H1 (cell line): Measurements from ENCODE around the gene PTH1R. TPM values are rescaled to one million over a fixed set of nuclear protein-coding genes. Genes with fewer than 3 reads are reported as not detected.
A peak's percentile ranks its signal among the peaks of the same experiment; 100 is the strongest.

Source experiments
- CTCF ChIA-PET: fragments of 300-600 bp; sonication (Branson Sonifier 250); formaldehyde crosslinking; loops from one replicate; lab custom pipeline; 2021; ENCODE audit not compliant: partially characterized antibody; lab: Charles Lee
- POLR2A ChIA-PET: fragments of 300-600 bp; sonication (Branson Sonifier 250); formaldehyde crosslinking; loops from one replicate; lab custom pipeline; 2021; ENCODE audit warnings: inconsistent platforms; ENCODE audit not compliant: partially characterized antibody; lab: Charles Lee
- DNase-seq, 2 experiments: peaks; one replicate each; pipeline versions ENCODE4 v3.0.0 to v3.0.0-alpha.2; 2010 to 2022; ENCODE audit warnings: low spot score in 2 of 2, low read depth in 1 of 2, mixed read lengths in 1 of 2
- FAIRE-seq: peaks from 2 replicates; lab custom pipeline; 2011; peaks lifted over from hg19 to GRCh38; lab: Jason Lieb, UNC
- H2AFZ ChIP-seq: 2 replicates; pipeline ENCODE4 v1.8.1; 2012; ENCODE audit warnings: low read length, inconsistent platforms
- H2AK5ac ChIP-seq: 2 replicates; pipeline ENCODE4 v1.6.1; 2013; ENCODE audit warnings: low read depth, low read length
- H2BK120ac ChIP-seq: replicated peaks from 2 replicates; pipeline ENCODE3; 2013; ENCODE audit warnings: low read depth, low read length, inconsistent platforms
- H2BK12ac ChIP-seq: 2 replicates; pipeline ENCODE4 v1.6.1; 2013; ENCODE audit warnings: low read depth, low read length
- H2BK15ac ChIP-seq: 2 replicates; pipeline ENCODE4 v1.6.1; 2013; ENCODE audit warnings: low read length
- H2BK20ac ChIP-seq: 2 replicates; pipeline ENCODE4 v1.6.1; 2013; ENCODE audit warnings: low read length
- H2BK5ac ChIP-seq: 2 replicates; pipeline ENCODE4 v1.6.1; 2013; ENCODE audit warnings: low read depth, low read length
- H3K14ac ChIP-seq: 2 replicates; pipeline ENCODE4 v1.6.1; 2013; ENCODE audit warnings: inconsistent platforms; ENCODE audit not compliant: insufficient read length
- H3K18ac ChIP-seq: 2 replicates; pipeline ENCODE4 v1.6.1; 2013; ENCODE audit warnings: low read length; ENCODE audit errors: extremely low read depth
- H3K23ac ChIP-seq: 2 replicates; pipeline ENCODE4 v1.6.1; 2013; ENCODE audit warnings: inconsistent platforms; ENCODE audit not compliant: insufficient read length
- H3K23me2 ChIP-seq: 2 replicates; pipeline ENCODE4 v1.6.1; 2013; ENCODE audit warnings: low read depth, low read length
- H3K27ac ChIP-seq: 2 replicates; pipeline ENCODE4 v1.6.1; 2011; ENCODE audit warnings: low read depth, low read length, inconsistent platforms
- H3K27me3 ChIP-seq, 4 experiments: replicated peaks in 1 of 4; 1 replicate in 1 of 4; 2 replicates in 3 of 4; pipeline versions ENCODE4 v1.6.1 to v1.8.1; 2011 to 2013; ENCODE audit warnings: low read length in 3 of 4, mild to moderate bottlenecking in 3 of 4, inconsistent platforms in 2 of 4, mixed read lengths in 2 of 4, moderate library complexity in 1 of 4; ENCODE audit not compliant: control insufficient read depth in 3 of 4, insufficient read depth in 3 of 4; ENCODE audit errors: extremely low read depth in 1 of 4
- H3K36me3 ChIP-seq, 4 experiments: 2 replicates each; pipeline versions ENCODE4 v1.6.1 to v1.8.1; 2011 to 2013; ENCODE audit warnings: mild to moderate bottlenecking in 4 of 4, low read length in 3 of 4, moderate library complexity in 2 of 4, control low read depth in 1 of 4, inconsistent platforms in 1 of 4; ENCODE audit not compliant: insufficient read depth in 4 of 4, control insufficient read depth in 2 of 4
- H3K4ac ChIP-seq: replicated peaks from 2 replicates; pipeline ENCODE3; 2013; ENCODE audit warnings: low read length, low read depth, mixed read lengths, inconsistent platforms; ENCODE audit not compliant: insufficient read length
- H3K4me1 ChIP-seq, 4 experiments: replicated peaks in 1 of 4; 1 replicate in 1 of 4; 2 replicates in 3 of 4; pipeline versions ENCODE4 v1.6.1 to v1.8.1; 2011 to 2013; ENCODE audit warnings: low read length in 3 of 4, inconsistent platforms in 2 of 4, mixed read lengths in 1 of 4; ENCODE audit not compliant: insufficient read depth in 4 of 4, control insufficient read depth in 3 of 4
- H3K4me2 ChIP-seq, 2 experiments: 2 replicates each; pipeline versions ENCODE4 v1.6.1 to v1.8.1; 2011 to 2013; ENCODE audit warnings: low read depth in 2 of 2, low read length in 2 of 2, control low read depth in 1 of 2, inconsistent platforms in 1 of 2, mild to moderate bottlenecking in 1 of 2; ENCODE audit not compliant: insufficient read depth in 1 of 2
- H3K4me3 ChIP-seq, 4 experiments: fragments of 200-600, 300-600 bp in 1 of 4; sonication (generic), shearing (Covaris generic), sonication (Bioruptor Twin) in 1 of 4; 2 replicates each; pipeline versions ENCODE4 v1.5.1 to v1.8.1; 2011 to 2016; ENCODE audit warnings: low read length in 4 of 4, low read depth in 3 of 4, control low read depth in 2 of 4, inconsistent platforms in 2 of 4, mild to moderate bottlenecking in 2 of 4, mixed read lengths in 1 of 4, moderate library complexity in 1 of 4; ENCODE audit not compliant: insufficient read depth in 2 of 4; ENCODE audit errors: extremely low read depth in 1 of 4
- H3K56ac ChIP-seq: replicated peaks from 2 replicates; pipeline ENCODE3; 2013; ENCODE audit warnings: low read depth, mild to moderate bottlenecking, mixed read lengths, low read length, inconsistent platforms; ENCODE audit not compliant: insufficient read length
- H3K79me1 ChIP-seq: 2 replicates; pipeline ENCODE4 v1.6.1; 2013; ENCODE audit warnings: low read depth, low read length, control low read depth
- H3K79me2 ChIP-seq, 2 experiments: 2 replicates each; pipeline versions ENCODE4 v1.6.1 to v1.8.1; 2012 to 2013; ENCODE audit warnings: low read length in 2 of 2, mild to moderate bottlenecking in 2 of 2, inconsistent platforms in 1 of 2; ENCODE audit not compliant: insufficient read depth in 2 of 2, control insufficient read depth in 1 of 2
- H3K9ac ChIP-seq, 4 experiments: replicated peaks in 1 of 4; 1 replicate in 1 of 4; 2 replicates in 3 of 4; pipeline versions ENCODE4 v1.6.1 to v1.8.1; 2011 to 2013; ENCODE audit warnings: low read depth in 3 of 4, low read length in 3 of 4, control low read depth in 2 of 4, mild to moderate bottlenecking in 2 of 4, moderate library complexity in 2 of 4, inconsistent platforms in 1 of 4; ENCODE audit errors: extremely low read depth in 1 of 4
- H3K9me3 ChIP-seq, 2 experiments: 2 replicates each; pipeline versions ENCODE4 v1.6.1 to v1.8.1; 2012 to 2013; ENCODE audit warnings: mild to moderate bottlenecking in 2 of 2, moderate library complexity in 2 of 2, control low read depth in 1 of 2, inconsistent platforms in 1 of 2, low read depth in 1 of 2, low read length in 1 of 2, mixed read lengths in 1 of 2; ENCODE audit not compliant: insufficient read depth in 2 of 2
- H4K20me1 ChIP-seq, 2 experiments: replicated peaks in 1 of 2; 2 replicates each; pipeline versions ENCODE3 to v1.8.1; 2011 to 2013; ENCODE audit warnings: inconsistent platforms in 2 of 2, low read length in 2 of 2, mild to moderate bottlenecking in 1 of 2; ENCODE audit not compliant: insufficient read depth in 2 of 2, control insufficient read depth in 1 of 2
- H4K5ac ChIP-seq: 2 replicates; pipeline ENCODE4 v1.6.1; 2013; ENCODE audit warnings: low read length, low read depth, mixed read lengths, inconsistent platforms; ENCODE audit not compliant: insufficient read length
- H4K8ac ChIP-seq: 2 replicates; pipeline ENCODE4 v1.8.0; 2013; ENCODE audit warnings: mild to moderate bottlenecking, moderate library complexity, low read length, inconsistent platforms; ENCODE audit not compliant: insufficient read depth; ENCODE audit errors: extremely low read depth
- H4K91ac ChIP-seq: replicated peaks from 2 replicates; pipeline ENCODE3; 2013; ENCODE audit warnings: low read length, mixed read lengths, inconsistent platforms; ENCODE audit not compliant: insufficient read length
- ASH2L ChIP-seq: fragments of 200-600, 300-600 bp; sonication (generic); IDR thresholded peaks from one replicate; pipeline ENCODE4 v1.7.1; 2017; ENCODE audit warnings: low read length
- BCL11A ChIP-seq, 2 experiments: IDR thresholded peaks; one replicate each; pipeline ENCODE4 v1.6.1; 2011; ENCODE audit warnings: low read depth in 2 of 2, low read length in 2 of 2, mild to moderate bottlenecking in 2 of 2
- CTCF ChIP-seq, 3 experiments: IDR thresholded peaks; 1 replicate in 2 of 3; 2 replicates in 1 of 3; pipeline versions ENCODE4 v1.5.1 to v1.6.1; 2011; ENCODE audit warnings: low read length in 3 of 3, mild to moderate bottlenecking in 3 of 3, inconsistent platforms in 2 of 3, low read depth in 1 of 3, moderate library complexity in 1 of 3; ENCODE audit not compliant: insufficient read depth in 1 of 3; ENCODE audit errors: control extremely low read depth in 1 of 3
- NANOG ChIP-seq: IDR thresholded peaks from 2 replicates; pipeline ENCODE4 v1.6.1; 2011; ENCODE audit warnings: low read length, low read depth, mild to moderate bottlenecking, inconsistent platforms; ENCODE audit not compliant: insufficient read depth, poor library complexity, severe bottlenecking
- POLR2A ChIP-seq, 2 experiments: IDR thresholded peaks; 1 replicate in 1 of 2; 2 replicates in 1 of 2; pipeline ENCODE4 v1.6.1; 2011; ENCODE audit warnings: low read depth in 2 of 2, low read length in 2 of 2, mild to moderate bottlenecking in 2 of 2; ENCODE audit errors: control extremely low read depth in 1 of 2
- SAP30 ChIP-seq: fragments of 300-600 bp; sonication (generic); IDR thresholded peaks from 2 replicates; pipeline ENCODE4 v1.7.1; 2012; ENCODE audit warnings: low read length, moderate library complexity, mild to moderate bottlenecking, inconsistent platforms; ENCODE audit not compliant: insufficient read depth, insufficient replicate concordance
- TBP ChIP-seq: IDR thresholded peaks from 2 replicates; pipeline ENCODE4 v1.6.1; 2011; ENCODE audit warnings: low read depth, low read length, improper control_type of control experiment
- USF2 ChIP-seq: IDR thresholded peaks from 2 replicates; pipeline ENCODE4 v1.6.1; 2011; ENCODE audit warnings: low read length, improper control_type of control experiment
- ZNF274 ChIP-seq: IDR thresholded peaks from 2 replicates; pipeline ENCODE4 v1.7.0; 2012; ENCODE audit warnings: low read length, borderline replicate concordance; ENCODE audit errors: extremely low read depth
- WGBS, 2 experiments: shearing (Covaris generic) in 1 of 2; methylation state at CpG; one replicate each; pipeline versions ENCODE4 v1.1.6 to v1.1.7; 2013 to 2015; ENCODE audit warnings: low lambda C conversion rate in 2 of 2, mixed read lengths in 2 of 2, inconsistent platforms in 1 of 2, low coverage in 1 of 2, missing lambda C conversion rate in 1 of 2; ENCODE audit not compliant: insufficient replicate concordance in 2 of 2, insufficient coverage in 1 of 2, insufficient read length in 1 of 2; ENCODE audit errors: extremely low coverage in 1 of 2, missing lambda C conversion rate in 1 of 2; 5-methylcytosine and 5-hydroxymethylcytosine counted together
- polyA plus RNA-seq, 7 experiments: library from polyadenylated mRNA; depleted of rRNA in 3 of 7; stranded (reverse) in 5 of 7; unstranded in 2 of 7; fragments of >200 nt in 5 of 7; fragments of 200-250 nt in 2 of 7; gene quantifications; 1 replicate in 5 of 7; 2 replicates in 1 of 7; 4 replicates in 1 of 7; pipeline versions ENCODE4 v1.2.1 to v1.2.3, GENCODE V29; 2011 to 2013; ENCODE audit warnings: missing spikeins in 2 of 7, mixed read lengths in 2 of 7
- total RNA-seq: library from RNA; stranded (reverse); fragmentation: NEBNext Ultra II Directional; extraction: Animal tissue kit (Norgen Biotek cat#: 25700); gene quantifications from 2 replicates; pipeline ENCODE4 v1.2.1, GENCODE V29; 2021

The PTH1R gene
- total and polyA plus RNA-seq, 2 of the 8 experiments (the other 6 are each of a cell fraction or from before 2014, with no cell fraction given) = 0.57 to 1.5 TPM

- Histone ChIP-seq H2BK120ac (no peak overlapping the region), H3K4me1 (peaks cover 3 to 9% (median 6%) of the 10 kb centered on the region in 4 experiments; a peak in 6 of 7 replicates), H3K4ac (no peak overlapping the region), H3K23ac (no peak overlapping the region), H2BK20ac (no peak overlapping the region), H3K79me2 (no peaks in the 10 kb centered on the region), H3K4me2 (peak overlapping the region; percentile 50 to 77; a peak in 2 of 4 replicates), H3K27me3 (peaks cover 0 to 46% (median 32%) of the 10 kb centered on the region in 4 experiments; a peak in 6 of 7 replicates), H3K23me2 (peaks cover 5% of the 10 kb centered on the region; the same call in 1 of the 2 replicates), H3K9me3 (no peaks in the 10 kb centered on the region), H2BK5ac (no peak overlapping the region), H3K27ac (no peak overlapping the region), H3K14ac (no peak overlapping the region), H2AK5ac (no peak overlapping the region), H4K91ac (no peak overlapping the region), H2AFZ (no peak overlapping the region), H4K5ac (no peak overlapping the region), H3K4me3 (0 out of 8 replicates have a peak overlapping the region, but pooled peaks of 1 of the 4 experiments have one; percentile 51), H4K20me1 (peaks cover 0 to 2% of the 10 kb centered on the region in 2 experiments), H3K18ac (no peak overlapping the region), H3K79me1 (no peaks in the 10 kb centered on the region), H3K56ac (no peak overlapping the region), H4K8ac (no peak overlapping the region), H3K36me3 (no peaks in the 10 kb centered on the region), H3K9ac (no peak overlapping the region), H2BK15ac (no peak overlapping the region), H2BK12ac (no peak overlapping the region)
- WGBS, 2 experiments = 78% methylated on average over 15 of the region's 15 CpGs; no CpG with 5 or more reads in 1 of the 2 experiments
- DNase-seq (no peak), FAIRE-seq (no peak)
- ChIA-PET POLR2A (interaction anchor here (0.8 to 1.7 kb wide), 3 partner anchors 11 to 313 kb away, joined by 3 to 5 read pairs (median 3); no protein-coding TSS in a partner anchor), CTCF (interaction anchor here (0.7 to 13.3 kb wide), 17 partner anchors 8 to 222 kb away, joined by 3 to 91 read pairs (median 5); no protein-coding TSS in a partner anchor)
- TF ChIP-seq TBP (no peak), CTCF (IDR thresholded peaks at IDR 0.05; ENCODE audit: control extremely low read depth in 1 of 3, insufficient read depth in 1 of 3, low read depth in 1 of 3, low read length in 3 of 3) (peak in 2 of 3 experiments; percentile 32 to 66; a peak in 3 of 4 replicates), POLR2A (IDR thresholded peaks at IDR 0.05; ENCODE audit: control extremely low read depth in 1 of 2, low read depth in 2 of 2, low read length in 2 of 2) (no peak), NANOG (no peak), ZNF274 (no peak), USF2 (no peak), SAP30 (no peak), BCL11A (IDR thresholded peaks at IDR 0.05; ENCODE audit: low read depth in 2 of 2, low read length in 2 of 2) (no peak), ASH2L (no peak)
These were observed 20.4 kb downstream of the PTH1R start for GRCh38 chr3:46897829-46898320.
